Breast epithelium (tissue), 3 donors: ENCODE results near the gene JPT2.
"Not testable (repeated sequence)": the region's sequence is repeated elsewhere in the genome, so short reads cannot be mapped to it uniquely, and the experiment has no call there.

Experiments used
- POLR2AphosphoS5 ChIP-seq, 3 donors: sonication (generic); formaldehyde crosslinking; IDR thresholded peaks; one replicate each; pipeline ENCODE4 v1.6.1; 2017; ENCODE audit warnings: antibody characterized with exemption in 3 of 3
- TF ChIP-seq, protein P1 (sequence below), 3 donors: fragments of 450-650 bp; IDR thresholded peaks; one replicate each; pipeline ENCODE4 v1.5.1; 2016 to 2017; ENCODE audit warnings: antibody characterized with exemption in 3 of 3, mild to moderate bottlenecking in 3 of 3, moderate library complexity in 3 of 3

DNA sequence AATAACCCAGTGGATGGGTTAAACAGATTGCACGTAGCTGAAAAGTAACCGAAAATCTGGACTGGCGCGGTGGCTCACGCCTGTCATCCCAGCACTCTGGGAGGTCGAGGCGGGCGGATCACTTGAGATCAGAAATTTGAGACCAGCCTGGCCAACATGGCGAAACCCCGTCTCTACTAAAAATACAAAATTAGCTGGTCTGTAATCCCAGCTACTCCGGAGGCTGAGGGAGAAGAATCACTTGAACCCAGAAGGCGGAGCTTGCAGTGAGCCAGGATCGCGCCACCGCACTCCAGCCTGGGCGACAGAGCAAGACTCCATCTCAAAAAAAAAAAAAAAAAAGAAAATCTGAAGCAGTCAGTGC is 27.2 kb downstream of the JPT2 start:
- not testable (repeated sequence) for TF ChIP-seq POLR2AphosphoS5 (IDR thresholded peaks at IDR 0.05)
- TF ChIP-seq, protein P1, sequence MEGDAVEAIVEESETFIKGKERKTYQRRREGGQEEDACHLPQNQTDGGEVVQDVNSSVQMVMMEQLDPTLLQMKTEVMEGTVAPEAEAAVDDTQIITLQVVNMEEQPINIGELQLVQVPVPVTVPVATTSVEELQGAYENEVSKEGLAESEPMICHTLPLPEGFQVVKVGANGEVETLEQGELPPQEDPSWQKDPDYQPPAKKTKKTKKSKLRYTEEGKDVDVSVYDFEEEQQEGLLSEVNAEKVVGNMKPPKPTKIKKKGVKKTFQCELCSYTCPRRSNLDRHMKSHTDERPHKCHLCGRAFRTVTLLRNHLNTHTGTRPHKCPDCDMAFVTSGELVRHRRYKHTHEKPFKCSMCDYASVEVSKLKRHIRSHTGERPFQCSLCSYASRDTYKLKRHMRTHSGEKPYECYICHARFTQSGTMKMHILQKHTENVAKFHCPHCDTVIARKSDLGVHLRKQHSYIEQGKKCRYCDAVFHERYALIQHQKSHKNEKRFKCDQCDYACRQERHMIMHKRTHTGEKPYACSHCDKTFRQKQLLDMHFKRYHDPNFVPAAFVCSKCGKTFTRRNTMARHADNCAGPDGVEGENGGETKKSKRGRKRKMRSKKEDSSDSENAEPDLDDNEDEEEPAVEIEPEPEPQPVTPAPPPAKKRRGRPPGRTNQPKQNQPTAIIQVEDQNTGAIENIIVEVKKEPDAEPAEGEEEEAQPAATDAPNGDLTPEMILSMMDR (IDR thresholded peaks at IDR 0.05), result not testable (repeated sequence)
